HG02852 (cell line): ENCODE data around the gene SLC17A4.

Source experiments
- ATAC-seq: cut with Tn5 transposase; IDR thresholded peaks from one replicate; pipeline ENCODE4 v1.9.1; 2021; ENCODE audit warnings: mild to moderate bottlenecking, moderate library complexity; ENCODE audit not compliant: unreplicated experiment

The SLC17A4 gene, protein sequence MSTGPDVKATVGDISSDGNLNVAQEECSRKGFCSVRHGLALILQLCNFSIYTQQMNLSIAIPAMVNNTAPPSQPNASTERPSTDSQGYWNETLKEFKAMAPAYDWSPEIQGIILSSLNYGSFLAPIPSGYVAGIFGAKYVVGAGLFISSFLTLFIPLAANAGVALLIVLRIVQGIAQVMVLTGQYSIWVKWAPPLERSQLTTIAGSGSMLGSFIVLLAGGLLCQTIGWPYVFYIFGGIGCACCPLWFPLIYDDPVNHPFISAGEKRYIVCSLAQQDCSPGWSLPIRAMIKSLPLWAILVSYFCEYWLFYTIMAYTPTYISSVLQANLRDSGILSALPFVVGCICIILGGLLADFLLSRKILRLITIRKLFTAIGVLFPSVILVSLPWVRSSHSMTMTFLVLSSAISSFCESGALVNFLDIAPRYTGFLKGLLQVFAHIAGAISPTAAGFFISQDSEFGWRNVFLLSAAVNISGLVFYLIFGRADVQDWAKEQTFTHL

DNA sequence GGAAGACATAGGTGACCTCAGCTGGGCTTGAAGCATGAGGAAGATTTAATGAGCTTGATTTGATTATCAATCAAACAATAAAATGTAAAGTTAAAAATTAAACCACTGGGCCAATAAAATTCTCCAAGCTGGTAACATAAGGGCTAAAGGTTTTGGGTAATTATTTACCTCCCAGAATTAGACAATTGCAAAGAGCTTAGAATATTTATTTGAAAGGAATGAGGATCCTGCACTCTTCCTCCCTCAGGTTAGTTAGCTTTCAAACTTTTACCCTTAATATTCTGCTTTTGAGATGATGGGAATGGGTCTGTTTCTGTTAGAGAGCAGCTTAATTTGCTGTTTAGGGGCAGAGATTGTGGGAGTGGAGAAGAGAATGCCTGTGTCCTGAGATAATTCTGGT, at the start of gene SLC17A4:
Gene SLC17A4, plus strand, starts transcription at position 208 of the 400 bp plus-strand sequence. CDS start 7,221 bp downstream, outside the sequence.
- ATAC-seq = no peak

GRCh38 chr6:25706314-25707014, 48.1 kb upstream of the SLC17A4 start:
- ATAC-seq = no peak

DNA sequence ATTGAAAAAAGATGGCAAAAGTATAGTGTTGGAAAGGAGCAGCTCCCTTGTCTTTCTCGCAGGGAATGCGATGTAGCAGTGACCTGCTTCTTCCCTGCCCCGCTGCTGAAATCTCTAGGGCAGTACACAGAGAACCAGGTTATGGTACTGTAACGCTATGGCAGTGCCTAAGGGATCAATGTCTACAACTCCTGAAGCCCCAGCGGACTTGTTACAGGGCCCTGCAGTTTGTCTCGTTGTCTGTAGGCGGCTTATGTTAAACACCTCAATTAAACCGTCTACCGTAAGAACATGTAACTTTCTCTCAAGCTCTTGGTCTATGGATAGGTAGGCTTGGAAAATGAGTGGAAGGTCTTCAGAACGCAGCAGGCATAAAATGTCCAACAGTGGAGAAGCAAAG, 44.8 kb upstream of the SLC17A4 start:
- ATAC-seq = no peak

GRCh38 chr6:25710287-25710686, 44.3 kb upstream of the SLC17A4 start:
- no peak for ATAC-seq

GRCh38 chr6:25713824-25714223, 40.7 kb upstream of the SLC17A4 start:
- no peak for ATAC-seq

GRCh38 chr6:25714765-25715164, 39.8 kb upstream of the SLC17A4 start:
- ATAC-seq = no peak

- no peak for ATAC-seq
Measured at GRCh38 chr6:25715794-25716193, 38.7 kb upstream of the SLC17A4 start.

GRCh38 chr6:25717866-25718740, 36.4 kb upstream of the SLC17A4 start:
- ATAC-seq = no peak

DNA sequence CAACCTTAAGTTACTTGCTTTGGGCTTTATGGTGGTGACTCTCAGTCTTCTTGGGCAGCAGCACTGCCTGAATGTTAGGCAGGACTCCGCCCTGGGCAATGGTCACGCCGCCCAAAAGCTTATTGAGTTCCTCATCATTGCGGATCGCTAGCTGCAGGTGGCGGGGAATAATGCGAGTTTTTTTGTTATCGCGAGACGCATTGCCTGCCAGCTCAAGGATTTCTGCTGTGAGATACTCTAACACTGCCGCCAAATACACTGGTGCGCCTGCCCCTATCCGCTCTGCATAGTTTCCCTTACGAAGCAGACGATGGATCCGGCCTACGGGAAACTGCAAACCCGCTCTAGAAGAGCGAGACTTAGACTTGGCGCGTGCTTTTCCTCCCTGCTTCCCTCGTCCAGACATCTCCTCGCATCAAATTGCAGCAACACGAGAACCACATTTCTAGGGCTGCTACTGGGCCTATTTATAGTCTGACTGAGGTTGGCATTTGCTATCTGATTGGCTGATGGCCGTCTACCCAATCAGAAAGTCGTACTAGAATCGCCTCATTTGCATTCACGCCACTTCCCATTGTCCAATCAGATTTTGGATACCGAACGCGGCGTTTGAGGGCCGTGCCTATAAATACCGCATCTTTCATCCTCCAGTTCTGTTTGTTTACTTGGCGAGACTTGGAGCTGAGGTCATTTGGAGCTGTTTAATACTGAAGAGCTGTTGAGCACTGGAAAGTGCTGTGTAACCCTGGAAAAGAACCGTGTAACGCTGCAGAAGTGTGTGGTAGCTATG, 28.2 kb upstream of the SLC17A4 start:
- no peak for ATAC-seq

DNA sequence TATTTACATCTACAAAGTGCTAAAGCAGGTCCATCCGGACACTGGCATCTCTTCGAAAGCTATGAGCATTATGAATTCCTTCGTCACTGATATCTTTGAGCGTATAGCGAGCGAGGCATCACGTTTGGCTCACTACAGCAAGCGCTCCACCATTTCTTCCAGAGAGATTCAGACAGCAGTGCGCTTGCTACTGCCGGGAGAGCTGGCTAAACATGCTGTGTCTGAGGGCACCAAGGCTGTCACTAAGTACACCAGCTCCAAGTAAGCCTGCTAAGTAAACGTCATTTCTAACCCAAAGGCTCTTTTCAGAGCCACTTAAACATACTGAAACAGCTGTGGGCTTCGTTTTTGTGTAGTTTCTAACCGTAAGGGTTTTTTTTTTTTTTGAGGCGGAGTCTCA, 27.5 kb upstream of the SLC17A4 start:
- no peak for ATAC-seq

DNA sequence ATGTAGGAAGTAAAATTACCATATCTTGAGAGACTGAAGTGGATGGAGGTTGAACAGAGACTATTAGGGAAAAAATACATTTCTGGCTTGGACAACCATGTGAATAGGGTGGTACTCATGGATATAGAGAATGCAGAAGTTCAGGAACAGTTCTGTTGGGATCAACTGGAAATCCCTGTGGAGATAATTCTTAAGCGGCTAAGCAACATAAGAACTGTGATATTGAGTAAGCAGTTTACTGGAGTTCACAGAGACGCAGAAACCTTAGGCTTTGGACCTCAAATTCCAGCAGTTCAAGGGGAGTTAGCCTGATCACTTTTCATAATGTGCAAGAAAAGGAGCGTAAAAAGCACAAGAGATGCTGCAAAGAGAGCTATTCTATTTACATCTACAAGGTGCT, 23.6 kb upstream of the SLC17A4 start:
- no peak for ATAC-seq

DNA sequence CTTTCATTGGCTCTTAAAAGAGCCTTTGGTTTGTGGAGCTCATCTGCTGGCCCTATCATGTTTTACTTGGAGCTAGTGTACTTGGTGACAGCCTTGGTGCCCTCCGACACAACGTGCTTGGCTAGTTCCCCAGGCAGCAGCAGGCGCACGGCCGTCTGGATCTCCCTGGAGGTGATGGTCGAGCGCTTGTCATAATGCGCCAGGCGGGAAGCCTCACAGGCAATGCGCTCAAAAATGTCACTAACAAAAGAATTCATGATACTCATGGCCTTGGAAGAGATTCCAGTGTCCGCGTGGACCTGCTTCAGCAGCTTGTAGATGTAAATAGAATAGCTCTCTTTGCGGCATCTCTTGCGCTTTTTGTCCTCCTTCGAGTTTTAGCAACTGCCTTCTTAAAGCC, 22.8 kb upstream of the SLC17A4 start:
- no peak for ATAC-seq

GRCh38 chr6:25732468-25733198, 21.9 kb upstream of the SLC17A4 start:
- no peak for ATAC-seq

- ATAC-seq = no peak
Measured at GRCh38 chr6:25735261-25735660, 19.3 kb upstream of the SLC17A4 start.

- ATAC-seq = no peak
Measured at GRCh38 chr6:25743868-25744267, 10.7 kb upstream of the SLC17A4 start.

DNA sequence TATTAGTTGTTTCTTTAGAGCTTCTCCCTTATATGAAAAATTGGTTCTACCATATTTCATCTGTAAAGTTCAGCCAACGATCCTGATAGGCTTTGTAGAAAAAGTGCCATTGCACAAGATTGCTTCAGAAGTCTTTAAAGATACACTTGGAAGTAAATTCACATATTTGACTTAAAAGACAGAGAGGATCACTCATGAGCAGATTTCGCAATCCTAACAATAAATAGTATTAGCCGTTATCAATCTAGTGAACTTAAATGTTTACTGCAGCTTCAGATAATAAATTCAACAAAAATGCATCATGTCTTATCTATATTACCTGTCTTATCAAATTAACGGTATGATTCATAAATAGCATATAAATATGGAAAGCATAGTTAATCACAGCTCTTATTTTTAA, 8.7 kb upstream of the SLC17A4 start:
- no peak for ATAC-seq

DNA sequence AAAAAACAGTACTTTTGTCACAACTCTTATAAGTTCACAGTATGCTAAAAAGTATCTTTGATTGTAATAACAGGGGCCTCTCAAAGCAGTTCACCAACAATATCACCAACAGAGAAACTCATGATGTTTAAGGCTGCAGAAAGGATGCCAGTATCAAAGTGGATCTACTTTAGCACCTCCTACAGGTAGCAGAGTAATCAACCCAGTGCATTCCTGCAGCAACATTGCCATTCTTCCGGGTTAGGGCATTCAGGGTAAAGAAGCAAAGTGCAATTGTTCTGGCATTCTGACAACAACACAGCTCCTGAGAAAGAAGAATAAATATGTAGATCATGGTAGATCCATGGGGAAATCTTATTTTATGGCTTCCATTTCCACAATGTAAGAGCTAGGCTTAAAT, 7.6 kb upstream of the SLC17A4 start:
- ATAC-seq = no peak

DNA sequence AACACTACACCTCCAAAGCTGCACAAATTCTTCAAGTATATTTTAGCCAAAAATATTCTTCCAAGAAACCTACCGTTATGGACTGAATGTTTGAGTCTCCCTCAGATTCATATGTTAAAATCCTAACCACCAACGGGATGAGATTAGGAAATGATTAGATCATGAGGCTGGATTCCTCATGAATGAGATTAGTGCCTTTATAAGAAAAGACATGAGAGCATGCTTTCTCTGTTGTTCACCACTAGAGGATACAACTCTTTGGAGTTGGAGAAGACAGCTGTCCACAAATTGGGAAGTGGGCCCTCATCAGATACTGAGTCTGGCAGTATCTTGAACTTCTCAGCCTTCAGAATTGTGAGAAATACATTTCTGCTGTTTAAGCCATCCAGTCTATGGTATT, 7.1 kb upstream of the SLC17A4 start:
- ATAC-seq = no peak

- ATAC-seq = no peak
Measured at GRCh38 chr6:25748049-25748448, 6.5 kb upstream of the SLC17A4 start.
